ENCODE results near the gene PCDHB8.
"Not testable (repeated sequence)": the region's sequence is repeated elsewhere in the genome, so short reads cannot be mapped to it uniquely, and the experiment has no call there.

DNA sequence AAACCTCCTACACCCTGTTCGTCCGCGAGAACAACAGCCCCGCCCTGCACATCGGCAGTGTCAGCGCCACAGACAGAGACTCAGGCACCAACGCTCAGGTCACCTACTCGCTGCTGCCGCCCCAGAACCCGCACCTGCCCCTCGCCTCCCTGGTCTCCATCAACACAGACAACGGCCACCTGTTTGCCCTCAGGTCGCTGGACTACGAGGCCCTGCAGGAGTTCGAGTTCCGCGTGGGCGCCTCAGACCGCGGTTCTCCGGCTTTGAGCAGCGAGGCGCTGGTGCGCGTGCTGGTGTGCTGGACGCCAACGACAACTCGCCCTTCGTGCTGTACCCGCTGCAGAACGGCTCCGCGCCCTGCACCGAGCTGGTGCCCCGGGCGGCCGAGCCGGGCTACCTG lies 20.2 kb upstream of the PCDHB8 start:
- TF ChIP-seq, protein P1, sequence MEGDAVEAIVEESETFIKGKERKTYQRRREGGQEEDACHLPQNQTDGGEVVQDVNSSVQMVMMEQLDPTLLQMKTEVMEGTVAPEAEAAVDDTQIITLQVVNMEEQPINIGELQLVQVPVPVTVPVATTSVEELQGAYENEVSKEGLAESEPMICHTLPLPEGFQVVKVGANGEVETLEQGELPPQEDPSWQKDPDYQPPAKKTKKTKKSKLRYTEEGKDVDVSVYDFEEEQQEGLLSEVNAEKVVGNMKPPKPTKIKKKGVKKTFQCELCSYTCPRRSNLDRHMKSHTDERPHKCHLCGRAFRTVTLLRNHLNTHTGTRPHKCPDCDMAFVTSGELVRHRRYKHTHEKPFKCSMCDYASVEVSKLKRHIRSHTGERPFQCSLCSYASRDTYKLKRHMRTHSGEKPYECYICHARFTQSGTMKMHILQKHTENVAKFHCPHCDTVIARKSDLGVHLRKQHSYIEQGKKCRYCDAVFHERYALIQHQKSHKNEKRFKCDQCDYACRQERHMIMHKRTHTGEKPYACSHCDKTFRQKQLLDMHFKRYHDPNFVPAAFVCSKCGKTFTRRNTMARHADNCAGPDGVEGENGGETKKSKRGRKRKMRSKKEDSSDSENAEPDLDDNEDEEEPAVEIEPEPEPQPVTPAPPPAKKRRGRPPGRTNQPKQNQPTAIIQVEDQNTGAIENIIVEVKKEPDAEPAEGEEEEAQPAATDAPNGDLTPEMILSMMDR (IDR thresholded peaks at IDR 0.05) = not testable (repeated sequence)
- not testable (repeated sequence) for TF ChIP-seq POLR2A (IDR thresholded peaks at IDR 0.05)
